ENCODE results near the gene PRKD3.

DNA sequence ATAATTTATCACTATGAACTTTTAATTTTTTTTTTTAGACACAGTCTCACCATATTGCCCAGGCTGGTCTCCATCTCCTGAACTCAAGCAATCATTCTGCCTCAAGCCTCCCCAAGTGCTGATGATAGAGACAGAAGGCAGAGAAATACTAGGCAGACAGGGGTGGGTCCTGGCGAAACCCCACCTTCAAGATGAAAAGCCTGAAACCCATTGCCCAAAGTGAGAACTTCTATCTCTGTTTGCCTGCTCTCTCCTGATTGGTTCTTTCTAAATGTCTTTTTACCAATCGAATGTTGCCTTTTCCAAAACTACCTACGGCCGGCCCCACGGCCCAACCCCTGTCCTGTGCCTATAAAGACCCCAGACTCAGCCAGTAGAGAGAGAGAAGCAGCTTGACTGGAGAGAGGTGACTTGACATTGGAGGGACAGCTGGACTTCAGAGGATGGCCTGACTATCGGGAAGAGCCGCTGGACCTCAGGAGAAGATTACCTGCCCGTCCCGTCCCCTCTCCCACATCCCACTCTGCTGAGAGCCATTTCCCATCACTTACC is 21.9 kb downstream of the PRKD3 start:
- TF ChIP-seq, protein P1, sequence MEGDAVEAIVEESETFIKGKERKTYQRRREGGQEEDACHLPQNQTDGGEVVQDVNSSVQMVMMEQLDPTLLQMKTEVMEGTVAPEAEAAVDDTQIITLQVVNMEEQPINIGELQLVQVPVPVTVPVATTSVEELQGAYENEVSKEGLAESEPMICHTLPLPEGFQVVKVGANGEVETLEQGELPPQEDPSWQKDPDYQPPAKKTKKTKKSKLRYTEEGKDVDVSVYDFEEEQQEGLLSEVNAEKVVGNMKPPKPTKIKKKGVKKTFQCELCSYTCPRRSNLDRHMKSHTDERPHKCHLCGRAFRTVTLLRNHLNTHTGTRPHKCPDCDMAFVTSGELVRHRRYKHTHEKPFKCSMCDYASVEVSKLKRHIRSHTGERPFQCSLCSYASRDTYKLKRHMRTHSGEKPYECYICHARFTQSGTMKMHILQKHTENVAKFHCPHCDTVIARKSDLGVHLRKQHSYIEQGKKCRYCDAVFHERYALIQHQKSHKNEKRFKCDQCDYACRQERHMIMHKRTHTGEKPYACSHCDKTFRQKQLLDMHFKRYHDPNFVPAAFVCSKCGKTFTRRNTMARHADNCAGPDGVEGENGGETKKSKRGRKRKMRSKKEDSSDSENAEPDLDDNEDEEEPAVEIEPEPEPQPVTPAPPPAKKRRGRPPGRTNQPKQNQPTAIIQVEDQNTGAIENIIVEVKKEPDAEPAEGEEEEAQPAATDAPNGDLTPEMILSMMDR (IDR thresholded peaks at IDR 0.05; ENCODE audit: low read length): no peak
- no peak for TF ChIP-seq EZH2 (IDR thresholded peaks at IDR 0.05; ENCODE audit: borderline replicate concordance, low read length)
